GM12892 (cell line): Measurements from ENCODE around the gene SBNO1.

ENCODE experiments used
- POLR2A ChIP-seq: IDR thresholded peaks from 2 replicates; pipeline ENCODE4 v1.6.1; 2011; ENCODE audit warnings: low read depth, low read length, control low read depth
- POLR2AphosphoS5 ChIP-seq: IDR thresholded peaks from 2 replicates; pipeline ENCODE4 v1.6.1; 2011; ENCODE audit warnings: low read depth, low read length, control low read depth

DNA sequence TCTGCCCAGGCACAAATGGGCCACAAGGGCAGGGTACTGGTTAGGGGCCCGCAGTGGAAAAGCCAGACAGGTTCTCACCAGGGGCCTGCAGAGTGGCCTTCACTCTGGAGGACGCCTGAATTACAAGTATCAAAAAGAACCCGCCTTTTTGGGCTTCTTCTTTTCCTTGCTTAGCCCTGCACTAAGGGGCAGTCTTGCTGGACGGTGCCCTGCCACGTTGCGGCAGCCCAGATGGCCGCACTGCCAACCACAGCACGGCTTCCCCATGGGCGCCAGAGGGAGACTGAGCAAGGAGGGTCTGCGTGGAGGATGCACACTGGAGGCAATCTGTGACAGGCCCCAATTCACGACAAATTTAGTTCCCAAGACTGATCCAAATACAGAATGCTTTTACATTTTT lies 74.7 kb downstream of the SBNO1 start:
- TF ChIP-seq POLR2AphosphoS5, result no peak
- TF ChIP-seq POLR2A, result no peak
